ENCODE results near the gene AHRR. TPM values are rescaled to one million over a fixed set of nuclear protein-coding genes. Genes with fewer than 3 reads are reported as not detected.

Gene AHRR
- total RNA-seq, 1 donor from 2014 or later = 13.4 TPM

- DNase-seq = peak; percentile 18
These were observed 275 bp downstream of the AHRR start for GRCh38 chr5:321726-322251.

DNA sequence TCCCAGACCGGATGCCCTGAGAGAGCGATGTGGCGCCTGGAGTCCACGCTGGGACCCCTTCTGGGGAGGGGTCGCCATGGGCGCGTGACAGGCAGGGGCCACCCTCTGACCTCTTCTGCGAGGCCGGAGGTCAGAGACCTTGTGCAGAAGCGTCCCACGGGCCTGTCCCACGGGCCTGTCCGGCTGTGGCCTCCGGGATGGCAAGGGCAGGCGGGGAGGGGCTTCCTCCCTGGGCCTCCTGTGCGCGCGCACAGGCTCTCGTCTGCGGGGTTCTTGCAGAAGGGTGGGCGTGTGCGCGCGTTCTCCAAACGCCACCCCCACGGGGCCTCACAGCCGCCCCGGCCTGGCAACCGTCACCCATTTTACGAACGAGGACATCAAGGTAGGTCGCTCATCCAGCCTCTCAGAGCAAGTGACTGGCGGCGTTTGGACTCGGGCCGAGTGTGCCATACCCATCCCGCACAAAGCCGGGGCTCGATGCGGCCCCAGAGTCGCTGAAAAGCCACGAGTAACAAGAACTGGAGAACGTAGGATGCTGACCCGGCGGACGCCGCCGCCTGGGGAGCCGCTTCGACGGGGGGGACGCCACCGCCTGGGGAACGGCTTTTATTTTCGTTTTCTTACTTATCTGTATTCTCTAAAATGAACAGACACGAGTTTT lies 897 bp downstream of the AHRR start:
- DNase-seq = peak; percentile 48

DNA sequence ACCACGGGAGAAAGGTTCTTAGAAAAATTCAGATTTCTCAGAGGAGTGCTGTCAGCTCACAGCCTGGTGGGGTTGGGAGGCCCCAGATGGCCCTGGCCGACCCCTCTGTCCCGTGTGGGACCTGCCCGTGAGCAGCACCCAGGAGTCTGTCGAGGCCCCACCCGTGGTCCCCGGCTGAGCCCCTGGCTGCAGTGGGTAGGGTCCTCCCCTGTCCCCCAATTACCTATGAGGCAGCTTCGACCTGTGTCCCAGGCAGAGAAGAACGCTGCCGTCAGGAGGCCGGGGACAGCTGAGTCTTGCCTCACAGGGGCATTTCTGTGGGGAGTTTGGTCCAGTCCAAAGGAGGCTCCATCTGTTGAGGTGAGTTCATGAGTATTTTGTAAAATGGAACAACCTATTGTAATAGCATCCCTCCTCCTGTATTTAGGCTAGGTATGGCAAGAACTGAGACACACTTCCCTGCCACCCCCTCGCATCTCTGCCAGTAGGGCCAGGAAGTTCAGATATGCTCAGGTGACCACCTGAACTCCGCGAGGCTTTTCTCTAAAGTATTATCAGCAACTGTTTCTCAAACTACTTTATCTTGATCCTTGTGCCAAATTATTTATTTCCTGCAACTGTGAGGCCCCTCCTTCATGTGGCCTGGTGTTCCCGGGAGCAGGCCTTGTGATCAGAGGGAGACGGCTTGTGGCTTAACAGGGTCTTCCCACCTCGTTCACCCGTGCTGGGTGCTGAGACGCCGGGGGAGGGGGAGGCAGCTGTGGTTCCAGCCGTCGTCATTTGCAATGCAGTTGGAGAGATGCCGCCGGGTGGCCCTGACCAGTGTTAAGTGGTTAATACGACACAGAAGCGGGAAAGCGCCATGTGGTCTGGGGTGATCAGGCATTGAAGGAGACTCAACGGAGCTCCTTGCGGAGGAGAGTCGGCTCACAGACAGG lies 1.7 kb downstream of the AHRR start:
- no peak for DNase-seq

DNA sequence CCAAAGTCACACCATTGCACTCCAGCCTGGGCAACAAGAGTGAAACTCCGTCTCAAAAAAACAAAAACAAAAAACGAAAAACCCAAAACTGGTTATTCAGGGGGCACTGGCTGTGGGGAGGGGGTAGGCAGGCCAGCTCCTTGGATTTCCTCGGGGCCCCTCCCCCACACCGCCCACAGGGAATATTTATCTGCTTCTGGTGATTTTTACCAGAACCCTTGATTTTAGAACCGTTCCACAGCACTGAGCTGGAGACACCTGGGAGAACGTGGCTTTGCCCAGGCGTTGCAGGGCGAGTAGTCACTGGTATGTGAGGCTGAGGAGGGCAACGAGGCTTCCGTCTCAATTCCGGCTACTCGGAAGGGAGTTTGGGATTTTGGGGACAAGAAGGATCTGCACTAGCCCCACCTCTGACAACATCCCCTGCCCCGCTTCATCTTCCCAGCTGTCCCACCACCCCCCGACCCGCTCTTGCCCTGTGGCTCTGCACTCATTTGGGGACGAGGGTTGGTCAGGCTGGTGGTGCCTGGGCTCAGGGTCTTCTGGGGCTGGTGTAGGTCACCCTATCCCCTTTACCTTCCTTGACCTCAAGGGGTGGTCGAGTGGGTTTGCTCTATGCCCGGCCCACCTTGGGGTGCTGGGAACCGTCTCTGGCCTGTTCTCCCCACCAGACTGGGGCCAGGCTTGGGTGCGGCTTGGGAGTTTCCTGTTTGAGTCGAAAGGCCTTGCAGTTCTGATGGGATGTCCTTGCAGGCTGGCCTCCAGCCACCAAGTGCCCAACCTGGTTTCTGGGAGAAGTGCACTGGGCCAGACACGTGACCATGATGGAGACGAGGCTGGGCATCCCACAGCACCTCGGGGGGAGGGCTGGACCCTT lies 3.5 kb downstream of the AHRR start:
- no peak for DNase-seq

GRCh38 chr5:326109-326508 lies 4.6 kb downstream of the AHRR start:
- no peak for DNase-seq

- DNase-seq = no peak
These were observed 7.7 kb downstream of the AHRR start for GRCh38 chr5:329121-329735.

GRCh38 chr5:329768-330167 lies 8.3 kb downstream of the AHRR start:
- no peak for DNase-seq

DNA sequence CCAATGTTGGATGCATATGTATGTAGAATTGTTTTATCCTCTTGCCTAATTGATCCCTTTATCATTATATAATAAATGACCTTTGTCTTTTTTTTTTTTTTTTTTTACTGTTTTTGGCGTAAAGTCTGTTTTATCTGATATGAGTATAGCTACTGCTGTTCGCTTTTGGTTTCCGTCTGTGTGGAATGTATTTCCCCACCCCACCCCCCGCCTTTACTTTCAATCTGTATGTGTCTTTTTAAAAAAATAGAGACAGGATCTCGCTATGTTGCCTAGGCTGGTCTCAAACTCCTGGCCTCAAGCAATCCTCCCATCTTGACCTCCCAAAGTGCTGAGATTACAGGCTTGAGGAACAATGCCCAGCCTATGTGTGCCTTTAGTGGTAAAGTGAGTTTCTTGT lies 11.3 kb downstream of the AHRR start:
- no peak for DNase-seq

DNA sequence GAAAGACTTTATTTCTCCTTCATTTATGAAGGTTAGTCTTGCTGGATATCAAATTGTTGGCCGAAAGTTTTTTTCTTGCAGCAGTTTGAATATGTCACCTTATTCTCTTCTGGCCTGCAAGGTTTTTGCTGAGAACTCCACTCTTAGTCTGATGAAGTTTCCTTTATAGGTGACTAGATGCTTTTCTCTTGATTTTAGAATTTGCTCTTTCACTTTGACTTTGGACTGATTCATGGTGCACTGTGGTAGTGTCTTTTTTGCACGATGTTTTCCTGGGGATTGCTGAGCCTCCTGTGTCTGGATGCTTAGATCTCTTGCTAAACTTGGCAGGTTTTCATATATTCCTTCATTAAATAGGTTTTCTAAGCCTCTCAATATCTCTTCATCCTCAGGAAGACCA lies 12.4 kb downstream of the AHRR start:
- no peak for DNase-seq

DNA sequence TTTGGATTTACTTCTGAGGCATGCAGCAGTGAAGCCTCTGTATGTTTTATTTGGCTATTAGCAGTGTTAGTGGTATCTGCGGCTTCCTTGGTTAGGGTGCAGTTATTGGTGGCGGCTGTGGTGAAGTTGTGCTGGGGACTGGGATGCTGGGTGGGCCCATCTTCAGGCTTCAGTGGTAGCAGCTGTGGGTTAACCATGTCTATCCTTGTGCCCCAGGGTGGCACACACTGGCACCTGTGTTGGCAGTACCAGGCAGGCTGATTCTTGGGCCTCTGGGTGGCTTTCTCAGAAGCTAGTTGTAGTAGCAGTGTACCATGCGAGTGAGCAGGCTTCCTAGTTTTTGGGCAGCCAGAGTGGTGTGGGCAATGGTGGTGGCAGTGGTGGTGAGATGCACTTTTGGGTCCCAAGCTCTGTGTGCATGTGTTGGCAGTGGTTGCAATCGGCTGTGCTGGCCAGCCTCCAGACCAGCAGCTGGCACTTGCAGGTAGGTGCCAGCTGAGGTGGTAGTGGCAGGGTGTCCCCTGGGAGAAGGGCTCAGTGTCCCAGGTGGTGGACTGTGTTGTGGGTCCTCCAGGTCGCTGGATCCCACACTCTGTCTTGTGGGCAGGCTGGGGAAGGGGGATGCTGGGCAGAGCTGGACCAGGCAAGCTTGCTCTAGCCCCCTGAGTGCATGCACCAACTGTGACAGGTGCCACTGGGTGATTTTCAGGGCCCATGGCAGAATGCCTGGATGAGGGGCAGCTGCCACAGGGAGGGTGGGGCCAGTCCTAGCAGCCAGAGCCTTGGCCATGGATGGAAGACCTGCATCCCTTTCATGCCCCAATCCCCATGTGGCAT lies 13.6 kb downstream of the AHRR start:
- no peak for DNase-seq

DNA sequence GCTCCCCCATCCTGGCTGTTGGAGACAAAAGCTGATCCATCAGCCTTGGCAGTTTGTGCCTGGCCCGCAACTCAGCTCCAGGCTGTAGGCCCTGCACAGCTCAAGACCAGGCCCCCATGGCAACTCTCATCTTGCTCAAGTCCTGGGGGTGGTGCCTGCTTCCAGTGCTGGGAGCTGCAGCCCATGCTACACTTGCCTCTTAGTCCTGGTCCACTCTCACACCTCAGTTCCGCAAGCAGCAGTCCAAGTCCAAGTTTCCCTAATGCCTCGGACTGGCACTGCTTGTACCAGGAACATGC lies 14.2 kb downstream of the AHRR start:
- no peak for DNase-seq

DNA sequence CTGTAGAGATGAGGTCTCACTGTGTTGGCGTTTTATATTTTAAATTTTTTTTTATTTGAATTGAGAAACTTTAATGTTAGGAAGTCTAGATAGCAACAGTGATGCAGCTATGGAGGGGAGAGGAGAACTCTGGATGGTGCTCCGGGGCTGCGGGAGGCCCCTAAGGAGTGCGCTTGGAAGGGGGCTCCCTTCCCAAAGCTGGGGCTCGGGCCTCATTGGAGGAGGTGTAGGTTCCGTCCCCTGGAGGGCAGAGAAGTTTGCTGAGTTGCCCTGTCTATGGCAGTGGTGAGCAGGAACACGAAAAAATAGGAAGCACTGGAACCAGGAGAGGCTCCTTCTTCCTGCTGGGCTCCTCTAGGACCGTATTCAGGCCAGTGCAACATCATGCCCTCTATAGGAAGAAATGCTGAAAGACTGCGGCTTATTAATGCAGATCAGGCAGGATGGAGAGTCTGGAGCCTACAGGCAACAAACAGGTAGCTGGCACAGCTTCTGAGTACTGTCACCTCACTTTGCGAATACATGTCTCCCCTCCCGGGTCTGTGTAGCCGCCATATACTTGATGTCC lies 16.1 kb downstream of the AHRR start:
- DNase-seq = peak; percentile 52

- DNase-seq = no peak
These were observed 21.3 kb downstream of the AHRR start for GRCh38 chr5:342501-343460.

- DNase-seq = peak; percentile 66
These were observed 22.2 kb downstream of the AHRR start for GRCh38 chr5:343461-344401.

- DNase-seq = no peak
These were observed 23.2 kb downstream of the AHRR start for GRCh38 chr5:344668-345067.

- no peak for DNase-seq
These were observed 24.1 kb downstream of the AHRR start for GRCh38 chr5:345404-346195.

GRCh38 chr5:346229-346935 lies 24.9 kb downstream of the AHRR start:
- DNase-seq = no peak

All from dermis blood vessel endothelial cell (primary cell).